Caco-2 (cell line): ENCODE data around the gene ZKSCAN8. TPM values are rescaled to one million over a fixed set of nuclear protein-coding genes. Genes with fewer than 3 reads are reported as not detected.
A peak's percentile ranks its signal among the peaks of the same experiment; 100 is the strongest.

Source experiments
- BruUV-seq: library from RNA; stranded (reverse); fragments of 400-500 nt; replicated peaks from 2 replicates; lab custom pipeline; 2021; lab: Mats Ljungman, UMichigan
- CTCF ChIA-PET: fragments of 300-600 bp; sonication (Branson Sonifier 250); formaldehyde crosslinking; loops from one replicate; lab custom pipeline; 2022; ENCODE audit warnings: antibody characterized with exemption; lab: Charles Lee
- POLR2A ChIA-PET: fragments of 300-600 bp; sonication (Branson Sonifier 250); formaldehyde crosslinking; loops from one replicate; lab custom pipeline; 2022; ENCODE audit warnings: antibody characterized with exemption; lab: Charles Lee
- DNase-seq, 2 experiments: peaks; one replicate each; pipeline versions ENCODE4 v3.0.0 to v3.0.0-alpha.2; 2020 to 2022
- H3K27me3 ChIP-seq: replicated peaks from 2 replicates; pipeline ENCODE4 v1.6.0; 2011; ENCODE audit warnings: low read length; ENCODE audit not compliant: control insufficient read depth, insufficient read depth
- H3K36me3 ChIP-seq: 2 replicates; pipeline ENCODE4 v1.5.1; 2011; ENCODE audit warnings: low read length; ENCODE audit not compliant: control insufficient read depth, insufficient read depth
- H3K4me1 ChIP-seq: fragments of 250-450 bp; sonication (Bioruptor Pico); 2 replicates; pipeline ENCODE4 v1.5.1; 2020; ENCODE audit warnings: mild to moderate bottlenecking
- H3K4me3 ChIP-seq: 2 replicates; pipeline ENCODE4 v1.5.1; 2011; ENCODE audit warnings: low read depth, mild to moderate bottlenecking, control low read depth, low read length
- H3K9me3 ChIP-seq: fragments of 250-450 bp; sonication (Bioruptor Pico); 2 replicates; pipeline ENCODE4 v1.5.1; 2020; ENCODE audit warnings: mild to moderate bottlenecking, moderate library complexity
- H3K27ac Mint-ChIP-seq: one replicate; pipeline ENCODE4 v1.8.0; 2022; ENCODE audit warnings: mixed read lengths; ENCODE audit not compliant: unreplicated experiment
- H3K27me3 Mint-ChIP-seq: one replicate; pipeline ENCODE4 v1.8.0; 2022; ENCODE audit warnings: mixed read lengths; ENCODE audit not compliant: insufficient read depth, unreplicated experiment
- H3K36me3 Mint-ChIP-seq: one replicate; pipeline ENCODE4 v1.8.0; 2022; ENCODE audit warnings: mild to moderate bottlenecking, mixed read lengths; ENCODE audit not compliant: insufficient read depth, unreplicated experiment
- H3K4me1 Mint-ChIP-seq: one replicate; pipeline ENCODE4 v1.8.0; 2022; ENCODE audit warnings: low read depth, mixed read lengths; ENCODE audit not compliant: unreplicated experiment
- H3K4me3 Mint-ChIP-seq: one replicate; pipeline ENCODE4 v1.8.0; 2022; ENCODE audit warnings: mild to moderate bottlenecking, moderate library complexity, mixed read lengths; ENCODE audit not compliant: unreplicated experiment
- H3K9me3 Mint-ChIP-seq: one replicate; pipeline ENCODE4 v1.8.0; 2022; ENCODE audit warnings: mixed read lengths; ENCODE audit not compliant: unreplicated experiment
- intact Hi-C: fragments of 100-400 bp; cut with micrococcal nuclease; formaldehyde crosslinking; loops from one replicate; pipeline ENCODE4 v1.10.0; 2022; ENCODE audit not compliant: unreplicated experiment
- total RNA-seq: library from RNA; stranded (reverse); gene quantifications from 2 replicates; pipeline ENCODE4 v1.2.3, GENCODE V29; 2022
- TF ChIP-seq, protein P1 (sequence below), 2 experiments: fragments of 200-600 bp in 1 of 2; IDR thresholded peaks; 1 replicate in 1 of 2; 2 replicates in 1 of 2; pipeline versions ENCODE4 v1.5.1 to v1.8.0; 2011 to 2022; ENCODE audit warnings: antibody characterized with exemption in 1 of 2, control low read depth in 1 of 2, inconsistent platforms in 1 of 2, low read depth in 1 of 2, low read length in 1 of 2, mild to moderate bottlenecking in 1 of 2, moderate library complexity in 1 of 2; ENCODE audit not compliant: insufficient read depth in 1 of 2, severe bottlenecking in 1 of 2, unreplicated experiment in 1 of 2

Gene ZKSCAN8
- total RNA-seq, 1 experiment from 2014 or later = 17.0 TPM

DNA sequence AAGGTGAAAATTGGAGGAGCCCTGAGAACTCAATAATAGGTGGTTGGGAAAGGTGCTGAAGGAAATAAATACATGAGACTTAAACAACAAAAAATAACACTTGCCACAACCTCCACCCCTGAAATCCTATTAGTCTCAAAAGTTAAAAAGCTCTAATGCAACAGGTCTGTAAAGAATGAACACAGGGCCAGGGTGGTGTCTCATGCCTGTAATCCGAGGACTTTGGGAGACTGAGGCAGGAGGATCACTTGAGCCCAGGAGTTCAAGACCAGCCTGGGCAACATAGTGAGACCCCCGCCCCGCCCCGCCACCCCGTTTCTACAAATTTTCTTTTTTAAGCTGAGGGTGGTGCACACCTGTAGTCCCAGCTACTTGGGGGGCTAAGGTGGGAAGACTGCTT lies 1.1 kb upstream of the ZKSCAN8 start:
- H3K36me3 ChIP-seq = no peaks in the 10 kb centered on the region
- CTCF ChIA-PET = interaction anchor here (1.3 to 1.5 kb wide), 2 partner anchors 72 to 242 kb away, joined by 3 to 6 read pairs; no protein-coding TSS in a partner anchor
- H3K4me1 ChIP-seq = peaks cover 9% of the 10 kb centered on the region; the same call in 1 of the 2 replicates
- H3K4me3 Mint-ChIP-seq = peak overlapping the region; percentile 88
- intact Hi-C loops = loop anchor here (1.0 to 2.0 kb wide), 2 partner anchors 16 to 72 kb away; partner anchors contain the start of gene ZSCAN16
- TF ChIP-seq, protein P1, sequence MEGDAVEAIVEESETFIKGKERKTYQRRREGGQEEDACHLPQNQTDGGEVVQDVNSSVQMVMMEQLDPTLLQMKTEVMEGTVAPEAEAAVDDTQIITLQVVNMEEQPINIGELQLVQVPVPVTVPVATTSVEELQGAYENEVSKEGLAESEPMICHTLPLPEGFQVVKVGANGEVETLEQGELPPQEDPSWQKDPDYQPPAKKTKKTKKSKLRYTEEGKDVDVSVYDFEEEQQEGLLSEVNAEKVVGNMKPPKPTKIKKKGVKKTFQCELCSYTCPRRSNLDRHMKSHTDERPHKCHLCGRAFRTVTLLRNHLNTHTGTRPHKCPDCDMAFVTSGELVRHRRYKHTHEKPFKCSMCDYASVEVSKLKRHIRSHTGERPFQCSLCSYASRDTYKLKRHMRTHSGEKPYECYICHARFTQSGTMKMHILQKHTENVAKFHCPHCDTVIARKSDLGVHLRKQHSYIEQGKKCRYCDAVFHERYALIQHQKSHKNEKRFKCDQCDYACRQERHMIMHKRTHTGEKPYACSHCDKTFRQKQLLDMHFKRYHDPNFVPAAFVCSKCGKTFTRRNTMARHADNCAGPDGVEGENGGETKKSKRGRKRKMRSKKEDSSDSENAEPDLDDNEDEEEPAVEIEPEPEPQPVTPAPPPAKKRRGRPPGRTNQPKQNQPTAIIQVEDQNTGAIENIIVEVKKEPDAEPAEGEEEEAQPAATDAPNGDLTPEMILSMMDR (IDR thresholded peaks at IDR 0.05; ENCODE audit: insufficient read depth in 1 of 2, low read depth in 1 of 2, low read length in 1 of 2, severe bottlenecking in 1 of 2, unreplicated experiment in 1 of 2) = no peak
- DNase-seq = no peak
- POLR2A ChIA-PET = no interaction called here
- H3K36me3 Mint-ChIP-seq = peaks cover 22% of the 10 kb centered on the region
- H3K9me3 ChIP-seq = no peaks in the 10 kb centered on the region
- H3K27me3 Mint-ChIP-seq = no peaks in the 10 kb centered on the region
- H3K27ac Mint-ChIP-seq = no peak overlapping the region
- no peaks in the 10 kb centered on the region for H3K27me3 ChIP-seq
- no peaks in the 10 kb centered on the region for H3K9me3 Mint-ChIP-seq
- H3K4me1 Mint-ChIP-seq = peaks cover 7% of the 10 kb centered on the region
- BruUV-seq = no TSS peak
- no peak overlapping the region for H3K4me3 ChIP-seq

- BruUV-seq = no TSS peak
- intact Hi-C loops = no loop called here
- H3K27me3 Mint-ChIP-seq = no peaks in the 10 kb centered on the region
Measured at GRCh38 chr6:28142446-28142845, 763 bp downstream of the ZKSCAN8 start.

DNA sequence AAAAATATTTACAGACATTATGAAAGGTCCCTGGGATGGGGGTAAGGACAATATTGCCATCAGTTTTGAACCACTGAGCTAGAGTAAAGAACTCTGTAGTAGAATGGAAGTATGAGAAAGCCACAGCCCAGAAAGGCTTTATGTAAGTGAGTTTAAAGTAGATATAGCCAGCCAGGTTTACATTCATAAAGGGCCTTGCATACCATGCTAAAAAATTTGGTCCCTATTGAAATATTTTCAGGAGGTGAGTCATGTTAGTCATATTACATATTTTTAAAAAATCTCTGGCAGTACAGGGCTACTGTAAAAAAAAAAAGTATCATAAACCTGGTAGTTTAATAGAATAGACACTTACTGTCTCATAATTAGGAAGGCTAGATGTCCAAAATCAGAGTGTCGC lies 3.5 kb downstream of the ZKSCAN8 start:
- no peaks in the 10 kb centered on the region for H3K9me3 Mint-ChIP-seq
- TF ChIP-seq, protein P1 (IDR thresholded peaks at IDR 0.05; ENCODE audit: insufficient read depth in 1 of 2, low read depth in 1 of 2, low read length in 1 of 2, severe bottlenecking in 1 of 2, unreplicated experiment in 1 of 2) = no peak
- intact Hi-C loops = no loop called here
- Histone ChIP-seq H3K27me3 (no peaks in the 10 kb centered on the region), H3K9me3 (no peaks in the 10 kb centered on the region), H3K4me1 (0 out of 2 replicates have a peak, but pooled peaks cover 4% of the 10 kb centered on the region), H3K36me3 (no peaks in the 10 kb centered on the region; the same call in 1 of the 2 replicates), H3K4me3 (no peak overlapping the region)
- ChIA-PET CTCF (no interaction called here), POLR2A (no interaction called here)
- no TSS peak for BruUV-seq
- peaks cover 26% of the 10 kb centered on the region for H3K36me3 Mint-ChIP-seq
- no peaks in the 10 kb centered on the region for H3K27me3 Mint-ChIP-seq
- H3K4me3 Mint-ChIP-seq = no peak overlapping the region
- no peak overlapping the region for H3K27ac Mint-ChIP-seq
- DNase-seq = no peak
- no peaks in the 10 kb centered on the region for H3K4me1 Mint-ChIP-seq

More at GRCh38 chr6:28142446-28142845, 763 bp downstream of the ZKSCAN8 start:
- Mint-ChIP-seq H3K9me3 (no peaks in the 10 kb centered on the region), H3K36me3 (peaks cover 16% of the 10 kb centered on the region), H3K27ac (peak overlapping the region; percentile 68), H3K4me3 (peak overlapping the region; percentile 88), H3K4me1 (peaks cover 6% of the 10 kb centered on the region)
- Histone ChIP-seq H3K9me3 (no peaks in the 10 kb centered on the region), H3K27me3 (no peaks in the 10 kb centered on the region), H3K4me3 (peak overlapping the region; percentile 72), H3K36me3 (no peaks in the 10 kb centered on the region), H3K4me1 (peaks cover 9% of the 10 kb centered on the region; the same call in 1 of the 2 replicates)
- ChIA-PET POLR2A (interaction anchor here (0.6 to 0.7 kb wide), 2 partner anchors 84 to 249 kb away, joined by 3 to 5 read pairs; no protein-coding TSS in a partner anchor), CTCF (no interaction called here)
- DNase-seq = no peak
- TF ChIP-seq, protein P1 (IDR thresholded peaks at IDR 0.05; ENCODE audit: insufficient read depth in 1 of 2, low read depth in 1 of 2, low read length in 1 of 2, severe bottlenecking in 1 of 2, unreplicated experiment in 1 of 2) = no peak
